Regular cardiac myocyte (primary cell): ENCODE results near the gene CDX1. TPM values are rescaled to one million over a fixed set of nuclear protein-coding genes. Genes with fewer than 3 reads are reported as not detected.

Experiments
- total RNA-seq: library from RNA; depleted of rRNA; stranded (reverse); fragments of >200 nt; gene quantifications from 2 replicates; pipeline ENCODE4 v1.2.3, GENCODE V29; 2014

CDX1 gene
- total RNA-seq, result 0.38 and 0.56 TPM in 2 replicates

DNA sequence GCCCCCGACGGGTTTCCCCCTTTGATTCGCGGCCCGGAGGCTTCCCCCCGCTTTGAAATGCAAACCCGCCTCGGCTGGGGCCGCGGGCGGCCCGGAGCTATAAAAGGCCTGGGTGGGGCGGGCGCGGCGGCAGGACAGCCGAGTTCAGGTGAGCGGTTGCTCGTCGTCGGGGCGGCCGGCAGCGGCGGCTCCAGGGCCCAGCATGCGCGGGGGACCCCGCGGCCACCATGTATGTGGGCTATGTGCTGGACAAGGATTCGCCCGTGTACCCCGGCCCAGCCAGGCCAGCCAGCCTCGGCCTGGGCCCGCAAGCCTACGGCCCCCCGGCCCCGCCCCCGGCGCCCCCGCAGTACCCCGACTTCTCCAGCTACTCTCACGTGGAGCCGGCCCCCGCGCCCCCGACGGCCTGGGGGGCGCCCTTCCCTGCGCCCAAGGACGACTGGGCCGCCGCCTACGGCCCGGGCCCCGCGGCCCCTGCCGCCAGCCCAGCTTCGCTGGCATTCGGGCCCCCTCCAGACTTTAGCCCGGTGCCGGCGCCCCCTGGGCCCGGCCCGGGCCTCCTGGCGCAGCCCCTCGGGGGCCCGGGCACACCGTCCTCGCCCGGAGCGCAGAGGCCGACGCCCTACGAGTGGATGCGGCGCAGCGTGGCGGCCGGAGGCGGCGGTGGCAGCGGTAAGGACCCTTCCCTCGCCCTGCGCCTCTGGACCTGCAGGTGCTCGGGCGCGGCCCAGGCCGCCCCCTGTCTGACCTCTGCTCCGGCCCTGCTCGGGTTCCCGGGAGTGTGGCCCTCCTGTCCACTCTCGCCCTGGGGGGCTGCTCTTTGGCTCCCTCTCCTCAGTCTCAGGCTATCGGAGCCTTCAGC, at the start of gene CDX1:
CDX1 (plus strand) TSS at position 129 of the 862 bp plus-strand sequence; CDS start at position 228, 99 bp downstream.

DNA sequence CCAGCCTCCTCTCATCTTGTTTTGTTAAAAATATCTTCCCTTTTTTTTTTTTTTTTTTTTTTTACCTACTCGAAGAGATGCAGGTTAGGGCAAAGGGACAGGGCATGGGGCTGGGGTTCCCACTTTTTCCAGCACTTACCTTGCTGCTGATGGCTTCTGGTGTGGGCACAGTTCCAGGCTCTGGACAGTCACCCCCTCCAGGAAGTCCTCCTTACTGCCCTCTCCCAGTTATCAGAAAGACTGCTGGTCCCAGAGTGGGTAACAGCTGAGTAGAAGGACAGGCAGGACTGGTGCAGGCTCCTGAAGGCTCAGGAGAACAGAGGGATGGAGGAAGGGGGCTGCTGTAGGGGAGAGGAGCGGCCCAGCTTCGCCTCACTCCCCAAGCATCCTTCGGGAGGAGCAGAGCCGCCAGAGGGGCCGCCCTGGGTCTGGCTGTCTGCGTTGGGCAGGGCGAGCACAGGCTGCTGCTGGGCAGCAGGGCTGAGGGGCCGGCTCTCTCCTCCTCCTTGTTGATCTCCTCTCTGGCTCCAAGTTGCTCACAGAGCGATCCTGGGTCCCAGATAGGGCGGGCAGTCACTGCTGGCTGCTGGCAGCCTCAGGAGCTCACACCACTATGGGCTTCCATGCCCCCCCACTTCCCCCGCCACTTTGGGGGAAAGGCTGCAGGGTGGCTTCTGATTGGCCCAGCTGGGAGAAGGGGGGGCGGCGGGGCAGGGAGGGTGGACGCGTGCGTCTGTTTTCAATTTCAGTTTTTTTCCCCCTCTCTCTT, 11.1 kb upstream of the CDX1 start, which contains the start of gene PDGFRB:
PDGFRB (minus strand) TSS at position 588 of the 769 bp plus-strand sequence. CDS start 18,798 bp downstream, outside the sequence.

GRCh38 chr5:150189728-150190502, 23.3 kb downstream of the CDX1 start, which contains the start of gene SLC6A7:
SLC6A7 (plus strand) TSS chr5:150190062; CDS start chr5:150190328, 266 bp downstream.

Other genes with a start within 250 kb of the CDX1 start
- gene PDE6A, start 222.0 kb upstream of the CDX1 start, total RNA-seq, result not detected in 2 replicates
- gene SLC26A2, start 206.0 kb upstream of the CDX1 start, total RNA-seq, result 18.0 and 19.4 TPM in 2 replicates
- 6.7 and 6.8 TPM in 2 replicates for gene TIGD6, start 166.1 kb upstream of the CDX1 start, total RNA-seq
- gene HMGXB3, start 166.0 kb upstream of the CDX1 start, total RNA-seq, result 33.8 and 40.6 TPM in 2 replicates
- 0.56 and 0.58 TPM in 2 replicates for gene CSF1R, start 80.2 kb upstream of the CDX1 start, total RNA-seq
- gene PDGFRB, start 10.9 kb upstream of the CDX1 start, total RNA-seq, result 97.2 and 197 TPM in 2 replicates
- under 0.01 TPM in 2 replicates for gene SLC6A7, start 23.3 kb downstream of the CDX1 start, total RNA-seq
- gene CAMK2A, start 123.0 kb downstream of the CDX1 start, total RNA-seq, result under 0.01 and 0.28 TPM in 2 replicates
- 4.4 and 5.4 TPM in 2 replicates for gene ARSI, start 136.1 kb downstream of the CDX1 start, total RNA-seq
- gene TCOF1, start 190.9 kb downstream of the CDX1 start, total RNA-seq, result 10.1 and 33.2 TPM in 2 replicates
- gene CD74, start 246.1 kb downstream of the CDX1 start, total RNA-seq, result 0.38 and 0.85 TPM in 2 replicates